ENCODE measurements around the gene NEBL.

- TF ChIP-seq ZNF561 (tag by site-specific recombination; IDR thresholded peaks at IDR 0.05; ENCODE audit: borderline replicate concordance) (no peak), YY1 (tag by site-specific recombination; IDR thresholded peaks at IDR 0.05) (no peak), MYNN (tag by site-specific recombination; IDR thresholded peaks at IDR 0.05; ENCODE audit: borderline replicate concordance) (no peak), CTCF (tag by site-specific recombination; IDR thresholded peaks at IDR 0.05) (no peak), ZNF24 (tag by site-specific recombination; IDR thresholded peaks at IDR 0.05) (no peak), ZNF248 (tag by site-specific recombination; IDR thresholded peaks at IDR 0.05) (no peak), ZNF302 (tag by site-specific recombination; IDR thresholded peaks at IDR 0.05; ENCODE audit: low read depth) (no peak), ZNF518A (tag by site-specific recombination; conservative IDR thresholded peaks at IDR 0.05; ENCODE audit: low read depth) (no peak)
- TF ChIP-seq, protein P1, sequence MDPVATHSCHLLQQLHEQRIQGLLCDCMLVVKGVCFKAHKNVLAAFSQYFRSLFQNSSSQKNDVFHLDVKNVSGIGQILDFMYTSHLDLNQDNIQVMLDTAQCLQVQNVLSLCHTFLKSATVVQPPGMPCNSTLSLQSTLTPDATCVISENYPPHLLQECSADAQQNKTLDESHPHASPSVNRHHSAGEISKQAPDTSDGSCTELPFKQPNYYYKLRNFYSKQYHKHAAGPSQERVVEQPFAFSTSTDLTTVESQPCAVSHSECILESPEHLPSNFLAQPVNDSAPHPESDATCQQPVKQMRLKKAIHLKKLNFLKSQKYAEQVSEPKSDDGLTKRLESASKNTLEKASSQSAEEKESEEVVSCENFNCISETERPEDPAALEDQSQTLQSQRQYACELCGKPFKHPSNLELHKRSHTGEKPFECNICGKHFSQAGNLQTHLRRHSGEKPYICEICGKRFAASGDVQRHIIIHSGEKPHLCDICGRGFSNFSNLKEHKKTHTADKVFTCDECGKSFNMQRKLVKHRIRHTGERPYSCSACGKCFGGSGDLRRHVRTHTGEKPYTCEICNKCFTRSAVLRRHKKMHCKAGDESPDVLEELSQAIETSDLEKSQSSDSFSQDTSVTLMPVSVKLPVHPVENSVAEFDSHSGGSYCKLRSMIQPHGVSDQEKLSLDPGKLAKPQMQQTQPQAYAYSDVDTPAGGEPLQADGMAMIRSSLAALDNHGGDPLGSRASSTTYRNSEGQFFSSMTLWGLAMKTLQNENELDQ (tag by site-specific recombination; IDR thresholded peaks at IDR 0.05; ENCODE audit: low read depth) = no peak
- TF ChIP-seq, protein P2, sequence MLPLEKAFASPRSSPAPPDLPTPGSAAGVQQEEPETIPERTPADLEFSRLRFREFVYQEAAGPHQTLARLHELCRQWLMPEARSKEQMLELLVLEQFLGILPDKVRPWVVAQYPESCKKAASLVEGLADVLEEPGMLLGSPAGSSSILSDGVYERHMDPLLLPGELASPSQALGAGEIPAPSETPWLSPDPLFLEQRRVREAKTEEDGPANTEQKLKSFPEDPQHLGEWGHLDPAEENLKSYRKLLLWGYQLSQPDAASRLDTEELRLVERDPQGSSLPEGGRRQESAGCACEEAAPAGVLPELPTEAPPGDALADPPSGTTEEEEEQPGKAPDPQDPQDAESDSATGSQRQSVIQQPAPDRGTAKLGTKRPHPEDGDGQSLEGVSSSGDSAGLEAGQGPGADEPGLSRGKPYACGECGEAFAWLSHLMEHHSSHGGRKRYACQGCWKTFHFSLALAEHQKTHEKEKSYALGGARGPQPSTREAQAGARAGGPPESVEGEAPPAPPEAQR (tag by site-specific recombination; IDR thresholded peaks at IDR 0.05) = no peak
These were observed 18.0 kb downstream of the NEBL start for GRCh38 chr10:20879136-20879535.

All from HEK293 (cell line).